ENCODE data around the gene HSD3B7.
"Not testable (repeated sequence)": the region's sequence is repeated elsewhere in the genome, so short reads cannot be mapped to it uniquely, and the experiment has no call there.

HSD3B7 gene

GRCh38 chr16:31002250-31002700 is 17.3 kb downstream of the HSD3B7 start:
- no peak for DNase-seq

GRCh38 chr16:31002862-31003341 is 17.9 kb downstream of the HSD3B7 start:
- DNase-seq: no peak

GRCh38 chr16:31003744-31004143 is 18.7 kb downstream of the HSD3B7 start:
- no peak for DNase-seq

GRCh38 chr16:31004658-31005057 is 19.7 kb downstream of the HSD3B7 start:
- DNase-seq: no peak

- peak; percentile 66 for DNase-seq
Measured at GRCh38 chr16:31005350-31006085, 20.5 kb downstream of the HSD3B7 start.

GRCh38 chr16:31006086-31006385 is 21.0 kb downstream of the HSD3B7 start:
- DNase-seq: no peak

- no peak for DNase-seq
Measured at GRCh38 chr16:31006589-31006988, 21.6 kb downstream of the HSD3B7 start.

- no peak for DNase-seq
Measured at GRCh38 chr16:31007684-31008083, 22.7 kb downstream of the HSD3B7 start.

- DNase-seq: no peak
Measured at GRCh38 chr16:31008149-31008548, 23.1 kb downstream of the HSD3B7 start.

- DNase-seq: no peak
Measured at GRCh38 chr16:31008551-31008950, 23.5 kb downstream of the HSD3B7 start.

- DNase-seq: no peak
Measured at GRCh38 chr16:31009120-31009519, 24.1 kb downstream of the HSD3B7 start.

- DNase-seq: no peak
Measured at GRCh38 chr16:31009894-31010584, 25.0 kb downstream of the HSD3B7 start.

- peak; percentile 24 for DNase-seq
Measured at GRCh38 chr16:31010585-31011325, 25.7 kb downstream of the HSD3B7 start, which contains the start of gene STX1B. Gene STX1B (minus strand): TSS chr16:31010638. CDS start chr16:31010396, 242 bp downstream.

GRCh38 chr16:31011815-31012214 is 26.8 kb downstream of the HSD3B7 start:
- not testable (repeated sequence) for DNase-seq

- not testable (repeated sequence) for DNase-seq
Measured at GRCh38 chr16:31013292-31013691, 28.3 kb downstream of the HSD3B7 start.

GRCh38 chr16:31016018-31016417 is 31.0 kb downstream of the HSD3B7 start:
- no peak for DNase-seq

- DNase-seq: not testable (repeated sequence)
Measured at GRCh38 chr16:31017756-31018155, 32.7 kb downstream of the HSD3B7 start.

GRCh38 chr16:31020536-31020935 is 35.5 kb downstream of the HSD3B7 start:
- DNase-seq: no peak

- DNase-seq: no peak
Measured at GRCh38 chr16:31022544-31023251, 37.7 kb downstream of the HSD3B7 start.

GRCh38 chr16:31023252-31023602 is 38.2 kb downstream of the HSD3B7 start:
- no peak for DNase-seq

- no peak for DNase-seq
Measured at GRCh38 chr16:31023627-31024226, 38.7 kb downstream of the HSD3B7 start.

GRCh38 chr16:31025339-31025738 is 40.3 kb downstream of the HSD3B7 start:
- no peak for DNase-seq

- no peak for DNase-seq
Measured at GRCh38 chr16:31029272-31029671, 44.3 kb downstream of the HSD3B7 start.

All from NCI-H524 treated with DMSO at 0.1 percent for 48 hours (cell line).